ENCODE measurements around the gene SPAG17.

Gene SPAG17

DNA sequence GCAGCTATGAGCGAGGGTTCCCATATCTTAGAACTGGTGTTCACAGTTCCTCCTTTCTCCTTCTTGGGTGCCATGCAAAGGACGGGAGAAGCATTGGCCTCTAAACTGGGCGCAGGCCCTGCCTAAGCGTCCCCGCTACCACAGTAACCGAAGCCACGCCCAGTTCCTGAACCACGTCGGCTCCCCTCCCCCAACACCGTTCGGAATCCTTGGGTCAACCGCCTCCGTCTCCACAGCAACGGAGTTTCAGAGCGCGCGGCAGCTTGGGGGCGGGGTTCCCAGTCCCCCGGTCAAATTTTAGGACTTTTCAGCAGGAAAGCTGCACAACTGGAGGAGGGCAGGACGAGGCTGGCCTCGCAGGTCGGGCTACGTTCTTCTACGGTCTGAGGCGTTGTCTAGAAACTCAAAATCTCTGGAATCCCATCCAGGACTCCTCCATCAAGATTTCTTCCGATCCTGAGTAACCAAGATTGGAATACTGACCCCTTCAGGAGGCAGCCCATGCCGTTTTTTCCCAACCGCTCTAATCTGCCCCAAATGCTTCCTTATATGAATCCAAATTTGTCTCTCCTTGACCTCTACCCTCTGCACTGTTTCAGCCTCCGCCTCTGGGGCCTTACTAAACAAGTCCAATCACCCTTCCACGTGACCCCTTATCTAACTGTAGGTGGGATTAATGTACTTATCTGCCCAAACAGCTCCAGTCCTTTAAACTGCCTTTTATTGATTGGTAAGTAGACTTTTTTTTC, at the start of gene SPAG17:
SPAG17 (minus strand) TSS at position 145 of the 749 bp plus-strand sequence; CDS start at position 74, 71 bp downstream.
- intact Hi-C loops (cut with DNase I; ENCODE audit: low total_unique reads) = no loop called here
- peaks cover 0 to 9% (median 6%) of the 10 kb centered on the region in 4 donors for H3K4me1 ChIP-seq
- H3K27ac ChIP-seq = no peak within 1 kb of the TSS
- TF ChIP-seq, protein P1, sequence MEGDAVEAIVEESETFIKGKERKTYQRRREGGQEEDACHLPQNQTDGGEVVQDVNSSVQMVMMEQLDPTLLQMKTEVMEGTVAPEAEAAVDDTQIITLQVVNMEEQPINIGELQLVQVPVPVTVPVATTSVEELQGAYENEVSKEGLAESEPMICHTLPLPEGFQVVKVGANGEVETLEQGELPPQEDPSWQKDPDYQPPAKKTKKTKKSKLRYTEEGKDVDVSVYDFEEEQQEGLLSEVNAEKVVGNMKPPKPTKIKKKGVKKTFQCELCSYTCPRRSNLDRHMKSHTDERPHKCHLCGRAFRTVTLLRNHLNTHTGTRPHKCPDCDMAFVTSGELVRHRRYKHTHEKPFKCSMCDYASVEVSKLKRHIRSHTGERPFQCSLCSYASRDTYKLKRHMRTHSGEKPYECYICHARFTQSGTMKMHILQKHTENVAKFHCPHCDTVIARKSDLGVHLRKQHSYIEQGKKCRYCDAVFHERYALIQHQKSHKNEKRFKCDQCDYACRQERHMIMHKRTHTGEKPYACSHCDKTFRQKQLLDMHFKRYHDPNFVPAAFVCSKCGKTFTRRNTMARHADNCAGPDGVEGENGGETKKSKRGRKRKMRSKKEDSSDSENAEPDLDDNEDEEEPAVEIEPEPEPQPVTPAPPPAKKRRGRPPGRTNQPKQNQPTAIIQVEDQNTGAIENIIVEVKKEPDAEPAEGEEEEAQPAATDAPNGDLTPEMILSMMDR (IDR thresholded peaks at IDR 0.05) = no peak
- peak; percentile 41 to 71 for DNase-seq
- H3K9me3 ChIP-seq = no peaks in the 10 kb centered on the region
- no peaks in the 10 kb centered on the region for H3K27me3 ChIP-seq
- no peaks in the 10 kb centered on the region for H3K36me3 ChIP-seq
- H3K4me3 ChIP-seq = peak within 1 kb of the TSS; percentile 35 to 42

DNA sequence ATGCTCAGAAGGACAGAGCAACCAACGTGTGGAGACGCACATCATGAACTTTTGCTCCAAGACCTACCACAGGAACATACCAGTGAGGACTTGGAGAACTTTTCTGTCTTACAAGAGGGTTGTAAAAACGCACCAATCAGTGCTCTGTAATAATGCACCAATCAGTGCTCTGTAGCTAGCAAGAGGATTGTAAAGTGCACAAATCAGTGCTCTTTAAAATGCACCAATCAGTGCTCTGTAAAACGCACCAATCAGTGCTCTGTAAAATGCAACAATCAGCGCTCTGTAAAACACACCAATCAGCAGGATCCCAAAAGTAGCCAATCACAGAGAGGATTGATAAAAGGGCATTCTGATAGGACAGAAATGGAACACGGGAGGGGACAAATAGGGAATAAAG, 40.4 kb upstream of the SPAG17 start:
- Histone ChIP-seq H3K27me3 (no peaks in the 10 kb centered on the region), H3K36me3 (no peaks in the 10 kb centered on the region), H3K27ac (no peak overlapping the region), H3K4me3 (no peak overlapping the region), H3K9me3 (no peaks in the 10 kb centered on the region), H3K4me1 (no peaks in the 10 kb centered on the region)
- no peak for DNase-seq
- intact Hi-C loops (cut with DNase I; ENCODE audit: low total_unique reads) = no loop called here
- TF ChIP-seq, protein P1 (IDR thresholded peaks at IDR 0.05) = no peak

DNA sequence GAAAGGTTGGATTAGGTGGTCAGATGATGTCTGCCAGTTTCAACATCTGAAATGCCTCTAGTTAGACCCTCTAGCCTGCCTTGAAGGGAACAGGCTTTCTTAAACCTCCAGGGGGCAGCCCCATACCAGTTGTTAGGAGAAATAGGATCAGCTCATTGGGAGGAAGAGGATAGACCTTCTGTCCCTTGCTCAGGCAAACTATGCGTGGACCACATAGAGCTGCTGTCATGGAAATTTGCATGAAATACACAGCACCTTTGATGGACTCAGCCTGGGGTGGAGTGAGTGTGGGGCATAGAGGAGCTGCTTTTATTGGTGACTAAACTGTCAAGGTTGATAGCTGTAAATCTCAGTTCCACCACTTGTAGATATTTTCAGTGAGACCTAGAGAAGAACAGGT, 38.4 kb upstream of the SPAG17 start:
- DNase-seq = no peak
- Histone ChIP-seq H3K27ac (no peak overlapping the region), H3K4me3 (no peak overlapping the region), H3K36me3 (no peaks in the 10 kb centered on the region), H3K4me1 (no peaks in the 10 kb centered on the region), H3K9me3 (no peaks in the 10 kb centered on the region), H3K27me3 (no peaks in the 10 kb centered on the region)
- TF ChIP-seq, protein P1 (IDR thresholded peaks at IDR 0.05) = no peak
- intact Hi-C loops (cut with DNase I; ENCODE audit: low total_unique reads) = no loop called here

DNA sequence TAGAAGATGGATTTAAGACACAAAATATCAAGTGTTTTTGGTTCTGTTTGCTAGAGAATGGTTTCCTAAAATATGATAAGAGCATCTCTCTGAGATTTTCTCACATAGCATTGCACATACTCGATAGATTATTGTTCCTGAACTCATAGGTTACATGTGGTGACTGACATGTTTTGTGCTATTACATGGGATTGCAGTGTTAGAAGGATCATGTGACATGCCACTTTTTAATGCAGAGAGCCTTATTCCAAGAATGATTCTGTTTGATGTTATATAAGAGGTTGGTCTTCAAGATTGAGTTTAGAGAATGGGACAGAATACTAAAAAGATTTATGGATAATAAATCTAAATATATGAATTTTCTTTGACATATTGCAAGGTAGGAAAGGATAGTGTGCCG, 34.4 kb upstream of the SPAG17 start:
- DNase-seq = no peak
- H3K4me3 ChIP-seq = no peak overlapping the region
- H3K9me3 ChIP-seq = no peaks in the 10 kb centered on the region
- H3K4me1 ChIP-seq = no peaks in the 10 kb centered on the region
- H3K27ac ChIP-seq = no peak overlapping the region
- H3K36me3 ChIP-seq = no peaks in the 10 kb centered on the region
- H3K27me3 ChIP-seq = no peaks in the 10 kb centered on the region
- intact Hi-C loops (cut with DNase I; ENCODE audit: low total_unique reads) = no loop called here
- TF ChIP-seq, protein P1 (IDR thresholded peaks at IDR 0.05) = no peak

DNA sequence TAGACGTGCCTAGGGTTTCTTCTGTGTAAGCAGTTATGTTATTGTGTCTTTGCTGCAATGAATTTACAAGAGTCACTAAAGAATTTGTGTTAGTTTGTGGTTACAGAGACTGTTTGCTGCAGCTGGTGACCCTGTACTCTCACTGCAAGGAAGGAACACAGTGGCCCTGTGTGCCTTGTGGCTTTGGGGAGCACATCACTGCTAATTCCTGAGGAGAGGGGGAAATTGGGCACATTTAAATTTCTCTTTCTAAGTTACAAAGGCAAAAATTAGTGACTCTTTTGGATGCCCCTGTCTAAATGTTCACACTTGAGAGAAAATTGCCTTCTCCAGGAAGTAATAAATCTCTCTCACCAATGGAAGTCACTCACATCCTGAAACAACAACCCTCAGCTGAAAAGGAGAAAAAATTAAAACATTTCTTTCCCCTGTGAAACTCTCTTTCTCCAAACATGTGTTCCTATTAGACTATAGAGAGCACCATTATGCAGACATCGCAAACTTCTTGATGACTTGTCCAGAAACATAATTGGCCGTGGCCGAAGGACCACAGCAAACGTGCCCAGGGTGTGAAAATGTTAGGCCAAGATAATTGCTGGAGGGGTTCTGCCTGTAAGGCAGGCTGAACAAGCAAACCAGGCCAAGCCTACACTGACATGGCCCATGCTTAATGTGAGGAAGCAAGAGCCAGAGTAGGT, 32.3 kb upstream of the SPAG17 start:
- intact Hi-C loops (cut with DNase I; ENCODE audit: low total_unique reads) = no loop called here
- Histone ChIP-seq H3K36me3 (no peaks in the 10 kb centered on the region), H3K4me3 (no peak overlapping the region), H3K4me1 (no peaks in the 10 kb centered on the region), H3K27ac (no peak overlapping the region), H3K9me3 (no peaks in the 10 kb centered on the region), H3K27me3 (no peaks in the 10 kb centered on the region)
- TF ChIP-seq, protein P1 (IDR thresholded peaks at IDR 0.05) = no peak
- no peak for DNase-seq
